HG02759 (cell line): ENCODE results near the gene COL4A1.

Experiments used
- ATAC-seq: cut with Tn5 transposase; IDR thresholded peaks from one replicate; pipeline ENCODE4 v1.9.1; 2021; ENCODE audit warnings: mild to moderate bottlenecking, moderate library complexity; ENCODE audit not compliant: unreplicated experiment

Gene COL4A1

DNA sequence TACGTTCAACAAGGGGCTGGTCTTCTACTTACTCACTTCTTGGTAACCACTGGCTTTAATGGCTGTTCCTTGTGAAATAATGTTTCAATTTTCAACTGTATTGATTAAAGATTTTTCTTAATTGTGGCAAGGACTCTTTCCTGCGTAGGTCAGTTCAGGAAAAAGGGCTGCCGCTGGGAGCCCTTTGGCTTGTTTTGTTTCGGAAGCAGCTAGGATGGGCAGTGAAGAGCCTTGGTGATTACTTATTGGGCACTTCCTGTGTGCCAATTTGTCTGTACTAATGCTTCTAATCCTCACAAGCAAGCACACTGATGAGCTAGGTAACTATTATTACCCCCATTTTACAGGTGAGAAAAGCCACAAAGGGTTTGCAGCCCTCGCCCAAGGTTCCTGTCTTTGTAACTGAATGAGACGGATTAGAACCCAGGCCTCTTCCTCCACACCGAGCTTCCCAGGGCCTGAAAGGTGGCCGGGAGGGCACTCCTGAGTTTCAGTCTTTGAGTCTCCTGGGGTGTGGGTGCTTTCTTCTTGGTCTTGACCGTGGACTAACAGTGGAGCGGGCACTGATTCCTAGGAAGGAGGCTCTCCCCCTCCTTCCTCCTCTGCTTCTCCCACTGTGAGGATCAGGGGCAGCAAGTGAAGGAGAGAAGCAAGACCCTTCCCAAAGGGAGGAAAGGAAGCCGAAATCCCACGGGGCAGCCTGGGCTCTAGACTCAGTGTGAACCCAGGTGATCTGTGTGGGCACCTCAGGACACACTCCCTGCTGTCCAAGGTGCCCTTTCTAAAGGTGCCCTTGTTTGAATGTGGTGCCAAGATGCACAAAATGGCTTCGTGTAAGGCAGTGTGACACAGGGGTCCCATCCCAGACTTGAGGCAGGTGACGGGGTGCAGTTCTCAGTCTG lies 3.8 kb upstream of the COL4A1 start:
- no peak for ATAC-seq

DNA sequence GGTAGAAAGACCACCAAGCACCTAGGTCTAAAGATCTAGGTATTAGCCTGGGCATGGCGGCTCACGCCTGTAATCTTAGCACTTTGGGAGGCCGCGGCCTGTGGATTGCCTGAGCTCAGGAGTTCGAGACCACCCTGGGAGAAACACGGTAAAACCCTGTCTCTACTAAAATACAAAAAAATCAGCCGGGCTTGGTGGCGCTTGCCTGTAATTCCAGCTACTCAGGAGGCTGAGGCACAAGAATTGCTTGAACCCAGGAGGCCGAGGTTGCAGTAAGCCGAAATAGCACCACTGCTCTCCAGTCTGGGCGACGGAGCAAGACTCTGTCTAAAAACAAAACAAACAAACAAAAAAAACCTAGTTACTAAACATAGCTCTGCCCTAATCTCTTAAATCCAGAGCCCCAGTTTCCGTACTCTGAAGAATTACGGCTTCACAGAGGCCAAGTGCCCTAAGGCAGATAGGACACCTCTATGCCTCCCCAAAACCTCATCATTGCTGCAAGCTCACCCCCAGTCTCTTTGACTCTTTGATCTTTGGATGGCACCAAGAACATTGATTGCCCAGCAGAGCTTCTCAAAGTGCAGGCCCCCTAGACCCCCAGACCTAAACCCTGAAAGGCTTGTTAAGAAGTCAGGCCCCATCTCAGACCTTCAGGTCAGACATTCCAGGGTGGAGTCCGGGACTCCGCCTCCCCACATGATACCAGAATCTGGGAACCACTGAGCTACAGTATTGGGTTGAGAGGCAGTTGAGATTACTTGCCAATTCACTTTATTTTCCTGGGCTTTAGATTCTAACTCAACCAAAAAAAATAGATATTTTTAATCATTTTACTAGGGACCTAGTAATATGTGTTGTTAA lies 2.9 kb upstream of the COL4A1 start:
- ATAC-seq = no peak

DNA sequence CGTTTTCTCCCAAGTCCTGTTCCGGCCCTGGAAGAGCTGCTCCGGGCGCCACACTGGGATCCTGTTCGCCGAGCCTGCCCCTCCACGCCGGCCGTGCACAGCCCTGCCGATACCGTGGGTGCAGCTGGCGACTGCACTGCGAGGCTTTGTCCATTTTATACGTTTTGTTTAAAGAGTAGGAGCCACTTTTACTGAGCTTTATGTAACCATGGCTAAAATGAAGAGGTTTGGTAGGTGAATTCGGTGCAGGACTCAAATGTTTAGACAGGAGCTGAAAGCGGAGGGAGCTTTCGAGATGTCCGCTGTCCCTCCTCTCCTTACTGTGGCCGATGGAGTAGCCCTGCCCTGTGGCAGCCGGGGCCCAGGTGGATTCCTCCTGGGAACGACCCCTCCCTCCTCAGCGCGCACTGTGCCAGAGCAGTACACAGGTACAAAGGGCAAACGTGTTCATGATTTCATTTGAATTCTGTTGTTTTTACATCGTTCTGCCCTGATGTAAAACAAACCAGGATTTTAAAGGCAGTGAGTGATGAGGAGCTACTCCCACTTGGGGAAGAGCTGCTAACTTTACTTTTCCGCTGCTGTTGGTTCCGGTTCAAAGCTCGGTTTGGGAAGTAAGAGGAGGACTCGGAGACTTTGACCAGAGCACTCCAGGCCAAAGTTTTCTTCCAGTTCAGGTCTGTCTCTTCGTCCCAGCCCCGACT lies 1.9 kb upstream of the COL4A1 start:
- ATAC-seq = no peak

DNA sequence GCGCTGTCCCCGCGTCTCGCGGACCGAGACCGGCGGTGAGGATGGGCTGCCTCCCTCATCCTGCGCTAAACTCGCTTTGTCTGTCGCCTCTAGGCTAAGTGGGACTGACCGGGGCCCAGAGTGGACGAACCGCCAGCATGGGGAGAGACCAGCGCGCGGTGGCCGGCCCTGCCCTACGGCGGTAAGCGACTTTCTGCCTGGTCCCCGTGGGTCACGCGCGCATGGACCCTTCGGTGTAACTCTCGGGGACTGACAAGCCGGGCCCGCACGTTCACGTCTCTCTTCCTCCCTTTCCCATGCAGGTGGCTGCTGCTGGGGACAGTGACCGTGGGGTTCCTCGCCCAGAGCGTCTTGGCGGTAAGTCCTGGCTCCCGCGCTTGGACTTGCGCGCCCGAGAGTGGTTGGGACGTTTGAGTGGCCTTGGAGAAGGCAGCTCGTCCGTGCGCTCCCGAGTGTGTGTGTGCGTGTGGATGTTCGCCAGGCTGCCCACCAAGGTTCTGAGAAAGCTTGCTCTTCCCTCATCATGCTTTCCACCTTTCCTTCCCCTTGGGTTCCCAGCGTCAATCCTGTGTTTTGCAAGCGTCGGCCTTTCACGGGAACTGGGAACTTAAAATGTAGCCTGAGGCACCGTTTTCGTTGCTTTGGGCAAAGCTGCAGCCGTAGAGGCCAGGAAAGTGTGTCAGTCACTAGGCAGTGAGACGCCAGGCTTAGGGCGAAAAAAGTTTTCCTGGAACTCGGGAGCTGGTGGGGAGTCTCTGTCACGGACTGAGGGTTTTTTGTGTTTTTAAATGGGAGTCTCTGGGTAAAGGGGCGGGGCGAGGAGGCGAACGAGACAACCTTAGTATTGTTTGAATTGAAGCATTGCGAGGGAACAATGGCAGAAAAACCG lies 1.1 kb upstream of the COL4A1 start:
- no peak for ATAC-seq

DNA sequence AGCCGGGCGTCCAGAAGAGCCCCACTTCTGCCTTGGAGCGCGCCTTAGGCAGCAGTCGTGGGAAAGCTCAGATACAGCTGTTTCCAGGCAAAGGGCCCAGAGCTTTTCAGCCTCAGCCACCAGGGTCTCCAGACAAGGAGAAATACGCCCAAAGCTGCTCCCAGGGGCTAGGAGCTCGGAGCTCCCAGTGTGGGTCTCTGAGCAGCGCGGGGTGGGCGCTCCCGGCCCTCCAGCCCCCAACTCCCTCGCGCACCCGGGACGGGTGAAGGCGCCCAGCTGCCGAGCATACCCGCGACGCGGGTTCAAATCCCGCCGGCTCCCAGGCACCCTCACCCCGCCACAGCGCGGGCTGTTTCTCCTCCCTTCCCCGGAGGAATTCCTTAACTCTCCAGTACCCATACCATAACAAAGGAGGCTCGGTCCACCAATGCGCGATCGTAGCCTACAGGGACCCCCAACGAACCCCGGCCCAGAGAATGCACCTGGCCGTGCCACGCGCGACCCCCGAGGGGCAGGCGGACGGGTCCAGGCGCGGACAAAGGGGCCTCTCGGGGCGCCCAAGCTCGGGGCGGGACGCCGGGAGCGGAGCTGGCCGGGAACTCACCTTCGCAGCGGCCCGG lies 507 bp downstream of the COL4A1 start:
- no peak for ATAC-seq

DNA sequence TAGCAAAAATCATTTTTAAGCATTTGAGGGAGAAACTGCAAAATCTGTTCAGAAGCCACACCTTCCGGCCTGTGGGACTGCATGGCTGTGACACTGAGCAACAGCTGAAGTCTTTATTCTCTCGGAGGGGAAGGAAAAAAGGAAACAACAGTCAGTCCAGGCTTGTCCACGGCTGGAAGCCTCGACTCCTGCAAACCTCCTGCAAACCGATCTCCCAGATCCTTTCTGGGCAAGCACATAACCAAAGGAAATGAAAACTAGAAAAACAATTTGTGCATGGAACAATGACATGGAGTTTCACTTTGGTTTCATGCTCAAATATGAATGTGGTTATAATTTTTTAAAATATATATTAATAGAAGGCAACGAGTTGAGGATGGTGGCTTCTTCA lies 1.0 kb downstream of the COL4A1 start:
- ATAC-seq = no peak

DNA sequence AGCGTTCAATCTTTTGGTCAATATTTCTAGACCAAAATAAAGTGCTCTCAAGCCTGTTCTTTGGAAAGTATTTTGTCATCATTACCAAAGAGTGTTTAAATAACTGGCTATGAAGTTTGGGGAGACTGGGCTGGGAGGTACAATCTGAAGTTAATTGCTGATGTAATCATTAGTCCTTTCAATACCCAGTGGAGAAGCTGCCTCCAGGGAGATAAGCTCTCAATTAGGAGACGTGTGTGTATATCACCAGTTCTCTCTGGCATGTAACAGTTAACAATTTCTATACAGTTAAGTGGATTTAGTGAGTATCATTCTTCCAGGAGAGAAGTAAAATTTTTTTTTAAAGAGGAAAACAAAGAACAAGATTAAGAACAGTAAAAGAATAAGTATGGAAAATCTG lies 1.4 kb downstream of the COL4A1 start:
- no peak for ATAC-seq

DNA sequence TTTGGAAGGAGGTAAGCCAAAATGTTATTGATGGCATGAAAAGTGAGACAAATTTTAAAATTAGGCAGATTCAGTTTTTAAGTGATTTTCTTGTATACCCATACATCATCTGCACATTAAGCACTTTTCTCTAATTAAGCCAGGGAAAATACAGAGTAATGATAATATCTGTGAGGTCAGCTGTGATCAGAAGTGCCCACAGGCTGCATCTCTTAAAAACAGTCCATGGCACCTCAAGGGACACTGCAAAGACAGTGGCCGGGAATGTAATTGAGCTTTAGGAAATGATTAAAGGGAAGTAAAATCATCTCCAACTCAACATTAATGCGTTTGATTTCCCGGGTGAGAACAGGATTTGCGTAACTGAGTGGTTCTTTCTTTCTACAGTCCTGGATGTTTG lies 2.0 kb downstream of the COL4A1 start:
- no peak for ATAC-seq

DNA sequence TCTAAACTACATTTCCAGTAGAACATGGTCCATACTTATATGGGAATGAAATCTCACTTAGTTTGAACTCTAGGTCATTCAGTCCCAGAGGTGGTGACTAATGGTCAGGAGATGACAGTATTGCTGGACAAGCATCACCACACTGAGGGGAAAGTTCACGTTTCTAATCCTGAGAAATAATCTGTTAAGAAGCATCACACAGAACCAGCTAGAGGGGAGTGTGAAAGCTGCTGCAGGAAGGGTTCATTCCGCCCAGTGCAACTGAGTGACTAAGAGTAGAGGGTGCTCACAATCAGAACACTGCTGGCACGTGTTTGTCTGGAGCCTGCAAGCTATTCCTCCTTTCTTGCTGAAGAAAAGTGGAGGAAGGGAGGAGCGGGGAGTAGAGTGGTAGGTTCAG lies 2.7 kb downstream of the COL4A1 start:
- no peak for ATAC-seq

DNA sequence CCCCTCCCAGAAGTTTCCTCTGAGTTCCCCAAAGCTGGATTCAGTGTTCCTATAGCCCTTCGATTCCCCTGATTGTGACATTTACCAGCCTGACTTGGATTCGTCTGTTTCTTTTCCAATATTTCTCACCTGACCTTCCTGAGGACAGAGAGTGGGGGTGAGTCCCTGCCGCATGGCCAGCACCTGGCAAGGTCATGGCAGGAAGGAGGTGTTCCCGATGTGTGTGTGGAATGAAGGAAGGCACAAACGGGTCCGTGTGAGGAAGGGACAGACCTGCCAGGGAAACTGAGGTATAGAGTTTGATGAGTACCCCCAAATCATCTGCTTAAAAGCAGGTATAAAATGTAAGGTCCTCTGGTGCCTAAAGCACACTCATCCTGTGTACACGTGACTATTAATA lies 3.3 kb downstream of the COL4A1 start:
- ATAC-seq = no peak

DNA sequence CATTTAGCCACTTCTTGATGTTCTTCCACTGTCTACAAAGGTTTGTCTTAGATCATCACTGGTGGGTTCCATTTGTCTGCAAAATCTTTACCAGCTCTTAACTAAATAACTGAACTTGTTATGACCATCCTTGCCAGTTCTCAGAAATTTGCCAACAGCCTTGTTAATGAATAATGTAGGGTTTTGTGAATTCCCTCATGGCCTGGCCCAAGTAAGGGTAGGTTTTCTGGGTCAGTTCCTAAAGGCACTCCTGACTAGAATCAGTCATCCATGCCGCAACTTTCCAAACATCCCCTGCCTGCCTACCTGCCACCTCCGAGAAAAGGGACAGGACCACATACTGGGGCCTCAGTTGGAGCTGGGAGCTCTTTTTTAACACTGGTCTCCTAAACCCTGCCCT lies 4.0 kb downstream of the COL4A1 start:
- ATAC-seq = no peak

DNA sequence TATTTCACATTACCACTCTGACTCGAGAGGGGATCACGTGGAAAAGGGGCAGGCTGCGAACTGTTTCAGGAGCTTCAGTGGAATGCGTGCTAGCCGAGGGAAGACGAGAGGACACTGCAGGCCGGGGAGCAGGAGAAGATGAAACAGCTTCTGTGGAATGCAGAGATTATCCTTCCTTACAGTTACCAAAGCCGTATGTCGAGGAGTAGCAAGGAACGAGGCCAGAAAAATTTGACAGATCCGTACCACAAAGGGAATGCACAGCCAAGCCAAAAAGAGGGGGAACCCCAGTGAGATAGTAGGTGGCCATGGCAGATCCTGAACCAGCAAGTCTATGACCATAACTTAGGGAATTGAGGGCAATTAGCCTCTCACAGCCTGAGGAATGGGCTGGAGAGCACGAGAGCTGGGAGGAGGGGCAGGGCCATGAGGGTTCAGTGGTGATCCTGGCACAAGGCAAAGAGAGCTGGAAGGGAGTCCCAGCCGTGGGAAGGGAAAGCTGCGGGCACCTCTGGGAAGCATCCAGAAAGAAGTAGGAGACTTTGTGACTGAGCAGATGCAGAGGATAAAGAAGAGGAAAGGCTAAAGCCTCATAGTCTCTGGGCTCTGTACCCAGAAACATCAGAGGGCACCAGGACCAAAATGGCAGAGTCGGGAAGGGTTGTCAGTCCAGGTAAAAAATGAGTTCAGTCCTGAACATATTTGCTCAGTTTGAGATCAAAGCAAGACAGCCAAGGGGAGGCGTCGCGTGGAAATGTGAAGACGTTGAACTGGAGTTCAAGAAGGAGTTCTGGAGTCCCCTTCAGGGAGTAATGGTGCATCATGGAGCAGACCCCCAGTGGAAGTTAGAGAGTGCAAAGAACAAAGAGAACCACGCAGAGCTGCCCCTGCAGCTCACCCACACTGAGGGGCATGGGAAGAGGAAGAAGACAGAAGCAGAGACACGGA lies 5.1 kb downstream of the COL4A1 start:
- ATAC-seq = no peak

DNA sequence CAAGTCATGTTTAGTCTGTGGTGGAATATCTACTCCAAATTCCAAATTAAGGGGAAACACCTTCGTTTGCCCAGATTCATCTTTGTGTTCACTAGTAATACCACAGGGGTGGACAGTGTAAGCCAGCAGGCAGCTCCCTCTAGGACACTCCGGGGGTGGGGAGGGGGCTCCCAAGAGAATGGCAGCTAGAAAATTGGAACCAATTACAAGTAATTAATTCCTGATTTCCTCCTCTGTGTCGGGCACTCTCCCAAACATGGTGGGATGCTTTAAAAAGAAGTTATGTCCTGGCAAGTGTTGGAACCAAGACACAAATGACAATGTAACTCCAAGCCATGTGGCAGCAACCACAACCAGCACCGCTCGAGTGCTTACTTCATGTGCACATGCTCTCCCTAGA lies 5.9 kb downstream of the COL4A1 start:
- ATAC-seq = no peak

DNA sequence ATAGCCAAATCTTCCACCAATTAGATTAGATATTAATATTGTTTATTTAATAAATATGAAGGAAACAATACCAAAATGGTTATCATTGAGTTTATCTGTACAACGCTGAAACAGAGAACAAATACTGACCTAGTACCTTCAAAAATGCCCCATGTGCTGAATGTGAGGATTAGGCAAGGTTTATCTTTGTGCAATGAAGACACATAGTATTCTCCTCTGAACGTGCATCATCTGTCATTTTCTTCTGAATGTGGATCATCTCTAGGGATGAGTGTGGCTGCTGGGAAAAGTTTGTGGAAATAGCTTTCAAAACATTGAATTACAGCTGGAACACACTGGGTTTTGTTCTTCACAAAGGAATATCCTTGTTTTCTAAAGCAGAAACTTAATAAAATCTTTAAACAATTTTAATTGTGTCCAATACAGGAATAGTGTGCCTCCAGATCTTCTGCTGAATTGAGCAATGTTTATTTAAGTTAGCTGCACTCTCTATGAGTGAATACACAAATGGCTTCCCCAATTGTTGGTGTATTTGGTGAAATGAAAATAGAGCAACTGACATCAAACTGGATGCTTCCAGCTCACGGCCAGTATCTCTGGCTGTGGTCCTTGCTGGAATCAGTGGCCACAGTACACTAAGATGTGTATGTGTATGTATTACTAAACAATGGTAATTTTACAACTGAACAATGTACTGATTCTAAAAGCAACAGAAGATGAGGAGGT lies 6.7 kb downstream of the COL4A1 start:
- no peak for ATAC-seq

DNA sequence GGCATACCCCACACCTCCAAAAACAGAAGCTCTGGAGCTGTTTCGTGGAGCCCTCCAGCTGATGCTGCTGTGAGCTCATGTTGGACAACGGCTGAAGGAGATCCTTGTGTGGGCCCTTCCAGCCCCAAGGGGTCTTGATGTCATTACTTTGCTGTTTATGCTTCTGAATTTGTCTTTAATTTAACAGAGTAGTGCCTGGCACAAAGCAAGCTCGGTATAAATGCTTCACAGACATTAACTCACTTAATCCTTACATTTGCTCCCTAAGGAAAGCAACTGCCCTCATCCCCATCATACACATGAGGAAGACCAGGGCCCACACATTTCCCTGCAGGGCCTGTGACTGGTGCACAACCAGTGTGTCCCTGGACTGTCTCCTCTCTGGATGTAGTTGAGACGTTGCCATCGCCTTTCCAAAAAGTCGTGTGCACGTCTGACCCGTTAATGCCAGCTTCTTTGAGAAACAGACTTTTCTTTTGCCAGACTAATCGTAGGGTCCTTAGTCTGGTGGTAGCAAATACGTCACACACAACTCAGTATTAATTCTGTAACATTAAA lies 7.6 kb downstream of the COL4A1 start:
- ATAC-seq = no peak

DNA sequence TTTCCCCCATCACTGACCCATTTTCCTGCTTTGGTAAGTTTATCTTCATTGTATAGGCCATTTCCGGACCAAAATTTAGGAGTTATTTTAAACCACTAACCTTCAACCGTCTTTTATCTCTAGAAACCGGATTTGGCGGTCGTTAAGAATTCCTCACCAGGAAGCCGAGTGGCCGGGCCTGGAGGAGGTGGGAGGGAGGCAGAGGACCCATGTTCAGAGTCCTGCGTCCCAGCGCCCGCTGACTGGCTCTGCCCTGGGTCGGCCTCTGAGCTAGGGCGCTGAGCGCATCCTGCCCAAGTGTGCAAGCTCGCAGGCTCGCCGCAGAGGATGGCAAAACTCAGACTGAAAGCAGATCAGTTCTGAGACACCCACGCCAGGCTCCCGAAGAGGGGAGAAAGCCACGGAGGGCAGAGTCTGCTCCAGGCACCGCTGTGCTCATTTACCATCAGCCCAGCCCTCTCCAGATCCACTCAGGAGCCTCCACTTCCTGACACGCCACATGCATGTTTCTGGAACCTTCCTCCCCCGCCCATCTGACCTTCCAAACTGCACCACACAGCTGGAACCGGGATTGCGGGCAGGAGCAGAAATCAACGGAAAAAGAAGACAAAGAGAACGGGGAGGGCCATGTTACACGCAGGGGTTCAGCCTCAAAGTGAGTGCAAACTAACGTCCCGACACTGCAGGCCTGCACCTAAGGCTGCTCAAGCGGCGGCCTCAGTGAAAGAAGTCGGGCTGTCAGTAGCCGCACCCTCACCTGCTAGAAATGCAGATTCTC lies 8.3 kb downstream of the COL4A1 start:
- peak; percentile 77 for ATAC-seq
